A549 treated with GW870086 at 1 μM for 4 hours (cell line): Measurements from ENCODE around the gene MRPL16. TPM values are rescaled to one million over a fixed set of nuclear protein-coding genes. Genes with fewer than 3 reads are reported as not detected.

Experiments used
- total RNA-seq: library from RNA; stranded (reverse); fragments of 200-300 nt; extraction: Qiagen RNA extraction; gene quantifications from 5 replicates; pipeline ENCODE4 v1.2.3, GENCODE V29; 2022; ENCODE audit warnings: low read depth

Gene MRPL16
- 62.6 to 68.1 TPM (median 66.4 TPM) in 5 replicates for total RNA-seq

GRCh38 chr11:59810189-59810910 is at the start of gene MRPL16:
Gene MRPL16 (minus strand): TSS chr11:59810778. CDS start chr11:59810658, 120 bp downstream.

GRCh38 chr11:59845399-59845798 is 34.8 kb upstream of the MRPL16 start, which contains the start of gene CBLIF:
Gene CBLIF (minus strand): TSS chr11:59845499. CDS start chr11:59845453, 46 bp downstream.

Other genes with a start within 250 kb of the MRPL16 start
- 27.5 to 29.8 TPM (median 28.9 TPM) in 5 replicates for gene OSBP, start 195.0 kb downstream of the MRPL16 start, total RNA-seq
- gene PATL1, start 141.7 kb downstream of the MRPL16 start, total RNA-seq = 41.9 to 50.6 TPM (median 48.1 TPM) in 5 replicates
- not detected in 5 replicates for gene OR10V1, start 96.9 kb downstream of the MRPL16 start, total RNA-seq
- 23.1 to 27.2 TPM (median 25.8 TPM) in 5 replicates for gene STX3, start 55.4 kb downstream of the MRPL16 start, total RNA-seq
- gene CBLIF, start 34.7 kb upstream of the MRPL16 start, total RNA-seq = not detected in 5 replicates
- gene TCN1, start 55.7 kb upstream of the MRPL16 start, total RNA-seq = 0.20 to 0.54 TPM (median 0.34 TPM) in 4 of 5 replicates, not detected in the other
- gene OOSP3, start 68.0 kb upstream of the MRPL16 start, total RNA-seq = not detected in 5 replicates
- not detected in 5 replicates for gene OOSP1, start 127.7 kb upstream of the MRPL16 start, total RNA-seq
- gene OOSP4A, start 153.3 kb upstream of the MRPL16 start, total RNA-seq = not detected in 5 replicates
- not detected in 5 replicates for gene OOSP4B, start 206.4 kb upstream of the MRPL16 start, total RNA-seq
- not detected in 5 replicates for gene OOSP2, start 229.6 kb upstream of the MRPL16 start, total RNA-seq
- gene MS4A3, start 245.9 kb upstream of the MRPL16 start, total RNA-seq = not detected in 5 replicates